ENCODE measurements around the gene ARHGDIB. TPM values are rescaled to one million over a fixed set of nuclear protein-coding genes. Genes with fewer than 3 reads are reported as not detected.

The ARHGDIB gene
- total RNA-seq, 2 experiments from 2014 or later = 569 to 737 TPM

GRCh38 chr12:14949631-14950030 is 11.8 kb downstream of the ARHGDIB start:
- intact Hi-C loops (cut with micrococcal nuclease; ENCODE audit: unreplicated experiment) = loop anchor here (10.0 kb wide), 3 partner anchors 545 to 935 kb away; partner anchors contain the start of gene STRAP
- H3K36me3 ChIP-seq (ENCODE audit: insufficient read depth, low read length) = peaks cover 98% of the 10 kb centered on the region
- no peak for TF ChIP-seq CTCF (conservative IDR thresholded peaks at IDR 0.05; ENCODE audit: low read length)
- TF ChIP-seq EZH2phosphoT487 (IDR thresholded peaks at IDR 0.05; ENCODE audit: borderline replicate concordance, low read depth, low read length) = no peak
- no peaks in the 10 kb centered on the region for H3K9me2 ChIP-seq (ENCODE audit: insufficient read depth, low read length)
- DNase-seq (ENCODE audit: low spot score) = no peak
- H3K79me2 ChIP-seq (ENCODE audit: insufficient read depth, low read depth, low read length) = peaks cover 89% of the 10 kb centered on the region
- ChIA-PET CTCF (ENCODE audit: unreplicated experiment) (no interaction called here), POLR2A (no interaction called here)
- no peaks in the 10 kb centered on the region for H3K9me3 ChIP-seq (ENCODE audit: low read length)
- peaks cover 71% of the 10 kb centered on the region for H3K4me1 ChIP-seq (ENCODE audit: insufficient read depth, low read length, poor library complexity, severe bottlenecking)
- no peak overlapping the region for H2AFZ ChIP-seq (ENCODE audit: low read length)
- no TSS peak for BruUV-seq (replicated peaks)
- peak overlapping the region; percentile 92 for H3K27ac ChIP-seq (ENCODE audit: low read depth, low read length, poor library complexity, severe bottlenecking)
- H4K20me1 ChIP-seq (ENCODE audit: insufficient read depth, low read length) = peaks cover 32% of the 10 kb centered on the region
- H3K4me3 ChIP-seq (ENCODE audit: low read depth, low read length, poor library complexity, severe bottlenecking) = peak overlapping the region; percentile 36
- H3K4me2 ChIP-seq (ENCODE audit: low read length) = peak overlapping the region; percentile 75

DNA sequence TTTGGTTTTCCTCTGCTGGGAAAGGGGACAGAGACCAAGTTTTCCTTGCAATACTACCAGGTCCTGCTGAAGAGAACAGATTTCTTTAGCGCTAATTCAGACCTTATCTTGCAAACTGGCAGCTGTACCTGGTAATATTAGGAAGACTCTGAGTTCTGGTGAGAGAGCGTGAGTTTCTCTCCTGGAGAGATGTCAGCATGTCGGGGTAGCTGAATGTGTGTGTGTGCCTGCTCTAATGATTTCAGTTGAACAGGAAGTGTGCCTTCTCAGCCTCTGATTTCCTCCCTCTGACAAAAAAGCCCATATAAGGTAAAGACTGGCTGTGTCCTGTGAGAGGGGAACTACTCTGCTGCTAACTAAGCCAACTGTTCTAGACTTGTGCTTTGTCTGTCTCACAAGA is 12.7 kb downstream of the ARHGDIB start:
- H3K27ac ChIP-seq (ENCODE audit: low read depth, low read length, poor library complexity, severe bottlenecking) = peak overlapping the region; percentile 92
- no peaks in the 10 kb centered on the region for H3K9me3 ChIP-seq (ENCODE audit: low read length)
- CTCF ChIA-PET (ENCODE audit: unreplicated experiment) = no interaction called here
- intact Hi-C loops (cut with micrococcal nuclease; ENCODE audit: unreplicated experiment) = no loop called here
- H2AFZ ChIP-seq (ENCODE audit: low read length) = no peak overlapping the region
- peak overlapping the region; percentile 75 for H3K4me2 ChIP-seq (ENCODE audit: low read length)
- peaks cover 80% of the 10 kb centered on the region for H3K79me2 ChIP-seq (ENCODE audit: insufficient read depth, low read depth, low read length)
- DNase-seq (ENCODE audit: low spot score) = peak; percentile 92
- H3K4me3 ChIP-seq (ENCODE audit: low read depth, low read length, poor library complexity, severe bottlenecking) = peak overlapping the region; percentile 44
- no peaks in the 10 kb centered on the region for H3K9me2 ChIP-seq (ENCODE audit: insufficient read depth, low read length)
- no peak for TF ChIP-seq EZH2phosphoT487 (IDR thresholded peaks at IDR 0.05; ENCODE audit: borderline replicate concordance, low read depth, low read length)
- no peak for TF ChIP-seq CTCF (conservative IDR thresholded peaks at IDR 0.05; ENCODE audit: low read length)
- BruUV-seq (replicated peaks) = no TSS peak
- H3K36me3 ChIP-seq (ENCODE audit: insufficient read depth, low read length) = peaks cover 94% of the 10 kb centered on the region
- POLR2A ChIA-PET = interaction anchor here (0.6 to 1.8 kb wide), 14 partner anchors 9 to 201 kb away, joined by 3 to 8 read pairs (median 4); partner anchors contain the start of genes ARHGDIB, C12orf60, ERP27 and WBP11
- H4K20me1 ChIP-seq (ENCODE audit: insufficient read depth, low read length) = peaks cover 26% of the 10 kb centered on the region
- H3K4me1 ChIP-seq (ENCODE audit: insufficient read depth, low read length, poor library complexity, severe bottlenecking) = peaks cover 61% of the 10 kb centered on the region

- Histone ChIP-seq H3K4me2 (ENCODE audit: low read length) (no peak overlapping the region), H3K9me2 (ENCODE audit: insufficient read depth, low read length) (no peaks in the 10 kb centered on the region), H4K20me1 (ENCODE audit: insufficient read depth, low read length) (peaks cover 9% of the 10 kb centered on the region; the same call in 1 of the 2 replicates), H3K79me2 (ENCODE audit: insufficient read depth, low read depth, low read length) (peaks cover 62% of the 10 kb centered on the region), H3K9me3 (ENCODE audit: low read length) (no peaks in the 10 kb centered on the region), H3K4me3 (ENCODE audit: low read depth, low read length, poor library complexity, severe bottlenecking) (no peak overlapping the region), H2AFZ (ENCODE audit: low read length) (no peak overlapping the region), H3K4me1 (ENCODE audit: insufficient read depth, low read length, poor library complexity, severe bottlenecking) (peaks cover 43% of the 10 kb centered on the region), H3K36me3 (ENCODE audit: insufficient read depth, low read length) (peaks cover 95% of the 10 kb centered on the region), H3K27ac (ENCODE audit: low read depth, low read length, poor library complexity, severe bottlenecking) (no peak overlapping the region)
- ChIA-PET CTCF (ENCODE audit: unreplicated experiment) (no interaction called here), POLR2A (interaction anchor here (1.6 to 1.8 kb wide), 2 partner anchors 44 to 176 kb away, joined by 3 to 6 read pairs; a partner anchor contains a TSS)
- no TSS peak for BruUV-seq (replicated peaks)
- TF ChIP-seq CTCF (conservative IDR thresholded peaks at IDR 0.05; ENCODE audit: low read length) (no peak), EZH2phosphoT487 (IDR thresholded peaks at IDR 0.05; ENCODE audit: borderline replicate concordance, low read depth, low read length) (no peak)
- DNase-seq (ENCODE audit: low spot score) = no peak
- intact Hi-C loops (cut with micrococcal nuclease; ENCODE audit: unreplicated experiment) = no loop called here
These were observed 14.5 kb downstream of the ARHGDIB start for GRCh38 chr12:14946861-14947260.

All from OCI-LY7 (cell line).